Smooth muscle cell (in vitro differentiated cells): ENCODE results near the gene LRP1-AS. TPM values are rescaled to one million over a fixed set of nuclear protein-coding genes. Genes with fewer than 3 reads are reported as not detected.
A peak's percentile ranks its signal among the peaks of the same experiment; 100 is the strongest.

Experiments
- DNase-seq: peaks from one replicate; lab custom pipeline; 2025; ENCODE audit not compliant: unreplicated experiment; lab: John Stamatoyannopoulos, UW
- H2AFZ ChIP-seq: fragments of 200-600 bp; sonication (generic); 2 replicates; pipeline ENCODE4 v1.6.0; 2016; ENCODE audit warnings: antibody characterized with exemption, low read depth, mild to moderate bottlenecking
- H3F3A ChIP-seq: fragments of 200-600 bp; sonication (generic); 2 replicates; pipeline ENCODE4 v1.6.0; 2017; ENCODE audit warnings: antibody characterized with exemption, low read depth
- H3K27ac ChIP-seq: fragments of 200-600 bp; sonication (generic); 2 replicates; pipeline ENCODE4 v1.5.1; 2016; ENCODE audit warnings: low read depth, mild to moderate bottlenecking
- H3K27me3 ChIP-seq: fragments of 200-600 bp; sonication (generic); 2 replicates; pipeline ENCODE4 v1.6.1; 2016; ENCODE audit warnings: low read depth, mild to moderate bottlenecking
- H3K36me3 ChIP-seq: fragments of 200-600 bp; sonication (generic); 2 replicates; pipeline ENCODE4 v1.5.1; 2016; ENCODE audit warnings: low read depth
- H3K4me1 ChIP-seq: fragments of 200-600 bp; sonication (generic); 2 replicates; pipeline ENCODE4 v1.5.1; 2016; ENCODE audit warnings: low read depth
- H3K4me2 ChIP-seq: fragments of 200-600 bp; sonication (generic); 2 replicates; pipeline ENCODE4 v1.6.0; 2016; ENCODE audit warnings: mild to moderate bottlenecking
- H3K4me3 ChIP-seq: fragments of 200-600 bp; sonication (generic); 2 replicates; pipeline ENCODE4 v1.5.1; 2016; ENCODE audit warnings: mild to moderate bottlenecking
- H3K79me2 ChIP-seq: fragments of 200-600 bp; sonication (generic); 2 replicates; pipeline ENCODE4 v1.6.0; 2016; ENCODE audit warnings: low read depth, mild to moderate bottlenecking
- H3K9ac ChIP-seq: fragments of 200-600 bp; sonication (generic); 2 replicates; pipeline ENCODE4 v1.6.0; 2016; ENCODE audit warnings: low read depth
- H3K9me3 ChIP-seq: fragments of 200-600 bp; sonication (generic); replicated peaks from 2 replicates; pipeline ENCODE4 v1.5.1; 2016; ENCODE audit warnings: low read depth
- H4K20me1 ChIP-seq: fragments of 200-600 bp; sonication (generic); 2 replicates; pipeline ENCODE4 v1.6.0; 2016; ENCODE audit warnings: low read depth
- CTCF ChIP-seq: fragments of 200-600 bp; sonication (generic); IDR thresholded peaks from 2 replicates; pipeline ENCODE4 v1.5.1; 2017; ENCODE audit warnings: borderline replicate concordance, mild to moderate bottlenecking, antibody characterized with exemption; ENCODE audit not compliant: insufficient read depth, poor library complexity, severe bottlenecking
- WGBS: methylation state at CpG from one replicate; pipeline ENCODE4 v1.1.7; 2016; ENCODE audit warnings: low lambda C conversion rate; 5-methylcytosine and 5-hydroxymethylcytosine counted together
- polyA plus RNA-seq: library from polyadenylated mRNA; unstranded; fragments of >200 nt; fragmentation: Nextera tagmentation; extraction: Ambion mirVana; gene quantifications from 2 replicates; pipeline ENCODE4 v1.2.1, GENCODE V29; 2016
- total RNA-seq: library from RNA; depleted of rRNA; stranded (reverse); fragments of >200 nt; gene quantifications from 2 replicates; pipeline ENCODE4 v1.2.3, GENCODE V29; 2014

LRP1-AS gene
- total and polyA plus RNA-seq, 2 experiments from 2014 or later = not detected

- 98% methylated on average over 14 of the region's 14 CpGs for WGBS
- H4K20me1 ChIP-seq = peaks cover 27% of the 10 kb centered on the region
- peaks cover 18% of the 10 kb centered on the region for H3K79me2 ChIP-seq
- no peak overlapping the region for H3K4me2 ChIP-seq
- H3F3A ChIP-seq = no peaks in the 10 kb centered on the region
- TF ChIP-seq CTCF = no peak
- no peaks in the 10 kb centered on the region for H3K27me3 ChIP-seq
- no peak overlapping the region for H3K9ac ChIP-seq
- no peak overlapping the region for H3K27ac ChIP-seq
- peaks cover 11% of the 10 kb centered on the region for H3K4me1 ChIP-seq
- no peak overlapping the region for H3K4me3 ChIP-seq
- no peak for DNase-seq
- no peaks in the 10 kb centered on the region for H3K36me3 ChIP-seq
- no peaks in the 10 kb centered on the region for H3K9me3 ChIP-seq
- no peak overlapping the region for H2AFZ ChIP-seq
These were observed 42.2 kb downstream of the LRP1-AS start for GRCh38 chr12:57105011-57105753.

- peak overlapping the region; percentile 0 for H3K27ac ChIP-seq
These were observed 43.0 kb downstream of the LRP1-AS start for GRCh38 chr12:57104292-57104910.

GRCh38 chr12:57103856-57104255 is 43.6 kb downstream of the LRP1-AS start:
- WGBS = 69% methylated on average over 7 of the region's 7 CpGs
- no peak overlapping the region for H3K9ac ChIP-seq

More at GRCh38 chr12:57104292-57104910, 43.0 kb downstream of the LRP1-AS start:
- no peaks in the 10 kb centered on the region for H3K36me3 ChIP-seq
- H3K4me2 ChIP-seq = no peak overlapping the region
- WGBS = 97% methylated on average over 12 of the region's 12 CpGs
- H3K9me3 ChIP-seq = no peaks in the 10 kb centered on the region
- H3K4me1 ChIP-seq = peaks cover 5% of the 10 kb centered on the region
- peaks cover 10% of the 10 kb centered on the region for H3K79me2 ChIP-seq
- H3K9ac ChIP-seq = no peak overlapping the region
- DNase-seq = no peak
- no peak for TF ChIP-seq CTCF
- H3F3A ChIP-seq = no peaks in the 10 kb centered on the region
- H4K20me1 ChIP-seq = peaks cover 24% of the 10 kb centered on the region
- no peak overlapping the region for H2AFZ ChIP-seq
- no peaks in the 10 kb centered on the region for H3K27me3 ChIP-seq
- no peak overlapping the region for H3K4me3 ChIP-seq

More at GRCh38 chr12:57103856-57104255, 43.6 kb downstream of the LRP1-AS start:
- DNase-seq = no peak
- Histone ChIP-seq H3K79me2 (peaks cover 6% of the 10 kb centered on the region), H3K27ac (peak overlapping the region; percentile 0), H3K36me3 (no peaks in the 10 kb centered on the region), H3K4me3 (no peak overlapping the region), H3K4me1 (no peaks in the 10 kb centered on the region), H4K20me1 (peaks cover 24% of the 10 kb centered on the region), H3K4me2 (no peak overlapping the region), H2AFZ (no peak overlapping the region), H3K9me3 (no peaks in the 10 kb centered on the region), H3K27me3 (no peaks in the 10 kb centered on the region), H3F3A (no peaks in the 10 kb centered on the region)
- no peak for TF ChIP-seq CTCF
